H1 (cell line): Measurements from ENCODE around the gene DLX2. TPM values are rescaled to one million over a fixed set of nuclear protein-coding genes. Genes with fewer than 3 reads are reported as not detected.

Experiments used
- CTCF ChIA-PET: fragments of 300-600 bp; sonication (Branson Sonifier 250); formaldehyde crosslinking; loops from one replicate; lab custom pipeline; 2021; ENCODE audit not compliant: partially characterized antibody; lab: Charles Lee
- POLR2A ChIA-PET: fragments of 300-600 bp; sonication (Branson Sonifier 250); formaldehyde crosslinking; loops from one replicate; lab custom pipeline; 2021; ENCODE audit warnings: inconsistent platforms; ENCODE audit not compliant: partially characterized antibody; lab: Charles Lee
- DNase-seq, 2 experiments: peaks; one replicate each; pipeline versions ENCODE4 v3.0.0 to v3.0.0-alpha.2; 2010 to 2022; ENCODE audit warnings: low spot score in 2 of 2, low read depth in 1 of 2, mixed read lengths in 1 of 2
- FAIRE-seq: peaks from 2 replicates; lab custom pipeline; 2011; peaks lifted over from hg19 to GRCh38; lab: Jason Lieb, UNC
- H2AFZ ChIP-seq: 2 replicates; pipeline ENCODE4 v1.8.1; 2012; ENCODE audit warnings: low read length, inconsistent platforms
- H2AK5ac ChIP-seq: 2 replicates; pipeline ENCODE4 v1.6.1; 2013; ENCODE audit warnings: low read depth, low read length
- H2BK120ac ChIP-seq: replicated peaks from 2 replicates; pipeline ENCODE3; 2013; ENCODE audit warnings: low read depth, low read length, inconsistent platforms
- H2BK12ac ChIP-seq: 2 replicates; pipeline ENCODE4 v1.6.1; 2013; ENCODE audit warnings: low read depth, low read length
- H2BK15ac ChIP-seq: 2 replicates; pipeline ENCODE4 v1.6.1; 2013; ENCODE audit warnings: low read length
- H2BK20ac ChIP-seq: 2 replicates; pipeline ENCODE4 v1.6.1; 2013; ENCODE audit warnings: low read length
- H2BK5ac ChIP-seq: 2 replicates; pipeline ENCODE4 v1.6.1; 2013; ENCODE audit warnings: low read depth, low read length
- H3K14ac ChIP-seq: 2 replicates; pipeline ENCODE4 v1.6.1; 2013; ENCODE audit warnings: inconsistent platforms; ENCODE audit not compliant: insufficient read length
- H3K18ac ChIP-seq: 2 replicates; pipeline ENCODE4 v1.6.1; 2013; ENCODE audit warnings: low read length; ENCODE audit errors: extremely low read depth
- H3K23ac ChIP-seq: 2 replicates; pipeline ENCODE4 v1.6.1; 2013; ENCODE audit warnings: inconsistent platforms; ENCODE audit not compliant: insufficient read length
- H3K23me2 ChIP-seq: 2 replicates; pipeline ENCODE4 v1.6.1; 2013; ENCODE audit warnings: low read depth, low read length
- H3K27ac ChIP-seq: 2 replicates; pipeline ENCODE4 v1.6.1; 2011; ENCODE audit warnings: low read depth, low read length, inconsistent platforms
- H3K27me3 ChIP-seq, 4 experiments: replicated peaks in 1 of 4; 1 replicate in 1 of 4; 2 replicates in 3 of 4; pipeline versions ENCODE4 v1.6.1 to v1.8.1; 2011 to 2013; ENCODE audit warnings: low read length in 3 of 4, mild to moderate bottlenecking in 3 of 4, inconsistent platforms in 2 of 4, mixed read lengths in 2 of 4, moderate library complexity in 1 of 4; ENCODE audit not compliant: control insufficient read depth in 3 of 4, insufficient read depth in 3 of 4; ENCODE audit errors: extremely low read depth in 1 of 4
- H3K36me3 ChIP-seq, 4 experiments: 2 replicates each; pipeline versions ENCODE4 v1.6.1 to v1.8.1; 2011 to 2013; ENCODE audit warnings: mild to moderate bottlenecking in 4 of 4, low read length in 3 of 4, moderate library complexity in 2 of 4, control low read depth in 1 of 4, inconsistent platforms in 1 of 4; ENCODE audit not compliant: insufficient read depth in 4 of 4, control insufficient read depth in 2 of 4
- H3K4ac ChIP-seq: replicated peaks from 2 replicates; pipeline ENCODE3; 2013; ENCODE audit warnings: low read length, low read depth, mixed read lengths, inconsistent platforms; ENCODE audit not compliant: insufficient read length
- H3K4me1 ChIP-seq, 4 experiments: replicated peaks in 1 of 4; 1 replicate in 1 of 4; 2 replicates in 3 of 4; pipeline versions ENCODE4 v1.6.1 to v1.8.1; 2011 to 2013; ENCODE audit warnings: low read length in 3 of 4, inconsistent platforms in 2 of 4, mixed read lengths in 1 of 4; ENCODE audit not compliant: insufficient read depth in 4 of 4, control insufficient read depth in 3 of 4
- H3K4me2 ChIP-seq, 2 experiments: 2 replicates each; pipeline versions ENCODE4 v1.6.1 to v1.8.1; 2011 to 2013; ENCODE audit warnings: low read depth in 2 of 2, low read length in 2 of 2, control low read depth in 1 of 2, inconsistent platforms in 1 of 2, mild to moderate bottlenecking in 1 of 2; ENCODE audit not compliant: insufficient read depth in 1 of 2
- H3K4me3 ChIP-seq, 4 experiments: fragments of 200-600, 300-600 bp in 1 of 4; sonication (generic), shearing (Covaris generic), sonication (Bioruptor Twin) in 1 of 4; 2 replicates each; pipeline versions ENCODE4 v1.5.1 to v1.8.1; 2011 to 2016; ENCODE audit warnings: low read length in 4 of 4, low read depth in 3 of 4, control low read depth in 2 of 4, inconsistent platforms in 2 of 4, mild to moderate bottlenecking in 2 of 4, mixed read lengths in 1 of 4, moderate library complexity in 1 of 4; ENCODE audit not compliant: insufficient read depth in 2 of 4; ENCODE audit errors: extremely low read depth in 1 of 4
- H3K56ac ChIP-seq: replicated peaks from 2 replicates; pipeline ENCODE3; 2013; ENCODE audit warnings: low read depth, mild to moderate bottlenecking, mixed read lengths, low read length, inconsistent platforms; ENCODE audit not compliant: insufficient read length
- H3K79me1 ChIP-seq: 2 replicates; pipeline ENCODE4 v1.6.1; 2013; ENCODE audit warnings: low read depth, low read length, control low read depth
- H3K79me2 ChIP-seq, 2 experiments: 2 replicates each; pipeline versions ENCODE4 v1.6.1 to v1.8.1; 2012 to 2013; ENCODE audit warnings: low read length in 2 of 2, mild to moderate bottlenecking in 2 of 2, inconsistent platforms in 1 of 2; ENCODE audit not compliant: insufficient read depth in 2 of 2, control insufficient read depth in 1 of 2
- H3K9ac ChIP-seq, 4 experiments: replicated peaks in 1 of 4; 1 replicate in 1 of 4; 2 replicates in 3 of 4; pipeline versions ENCODE4 v1.6.1 to v1.8.1; 2011 to 2013; ENCODE audit warnings: low read depth in 3 of 4, low read length in 3 of 4, control low read depth in 2 of 4, mild to moderate bottlenecking in 2 of 4, moderate library complexity in 2 of 4, inconsistent platforms in 1 of 4; ENCODE audit errors: extremely low read depth in 1 of 4
- H3K9me3 ChIP-seq, 2 experiments: 2 replicates each; pipeline versions ENCODE4 v1.6.1 to v1.8.1; 2012 to 2013; ENCODE audit warnings: mild to moderate bottlenecking in 2 of 2, moderate library complexity in 2 of 2, control low read depth in 1 of 2, inconsistent platforms in 1 of 2, low read depth in 1 of 2, low read length in 1 of 2, mixed read lengths in 1 of 2; ENCODE audit not compliant: insufficient read depth in 2 of 2
- H4K20me1 ChIP-seq, 2 experiments: replicated peaks in 1 of 2; 2 replicates each; pipeline versions ENCODE3 to v1.8.1; 2011 to 2013; ENCODE audit warnings: inconsistent platforms in 2 of 2, low read length in 2 of 2, mild to moderate bottlenecking in 1 of 2; ENCODE audit not compliant: insufficient read depth in 2 of 2, control insufficient read depth in 1 of 2
- H4K5ac ChIP-seq: 2 replicates; pipeline ENCODE4 v1.6.1; 2013; ENCODE audit warnings: low read length, low read depth, mixed read lengths, inconsistent platforms; ENCODE audit not compliant: insufficient read length
- H4K8ac ChIP-seq: 2 replicates; pipeline ENCODE4 v1.8.0; 2013; ENCODE audit warnings: mild to moderate bottlenecking, moderate library complexity, low read length, inconsistent platforms; ENCODE audit not compliant: insufficient read depth; ENCODE audit errors: extremely low read depth
- H4K91ac ChIP-seq: replicated peaks from 2 replicates; pipeline ENCODE3; 2013; ENCODE audit warnings: low read length, mixed read lengths, inconsistent platforms; ENCODE audit not compliant: insufficient read length
- ASH2L ChIP-seq: fragments of 200-600, 300-600 bp; sonication (generic); IDR thresholded peaks from one replicate; pipeline ENCODE4 v1.7.1; 2017; ENCODE audit warnings: low read length
- CHD1 ChIP-seq: IDR thresholded peaks from 2 replicates; pipeline ENCODE4 v1.6.1; 2012; ENCODE audit warnings: low read depth, low read length, improper control_type of control experiment
- HDAC2 ChIP-seq, 2 experiments: fragments of 300-600 bp in 1 of 2; sonication (generic) in 1 of 2; IDR thresholded peaks; 2 replicates each; pipeline ENCODE4 v1.6.1; 2011 to 2012; ENCODE audit warnings: low read depth in 2 of 2, low read length in 2 of 2, mild to moderate bottlenecking in 2 of 2, moderate library complexity in 2 of 2, borderline replicate concordance in 1 of 2, inconsistent platforms in 1 of 2
- KDM1A ChIP-seq: fragments of 200-600, 300-600 bp; sonication (generic); IDR thresholded peaks from 2 replicates; pipeline ENCODE4 v1.7.1; 2016; ENCODE audit warnings: mild to moderate bottlenecking, low read length, borderline replicate concordance
- NANOG ChIP-seq: IDR thresholded peaks from 2 replicates; pipeline ENCODE4 v1.6.1; 2011; ENCODE audit warnings: low read length, low read depth, mild to moderate bottlenecking, inconsistent platforms; ENCODE audit not compliant: insufficient read depth, poor library complexity, severe bottlenecking
- POU5F1 ChIP-seq: IDR thresholded peaks from 2 replicates; pipeline ENCODE4 v1.6.1; 2011; ENCODE audit warnings: low read depth, mild to moderate bottlenecking, low read length, moderate library complexity
- SP1 ChIP-seq: IDR thresholded peaks from 2 replicates; pipeline ENCODE4 v1.6.1; 2011; ENCODE audit warnings: low read depth, low read length
- SP4 ChIP-seq: IDR thresholded peaks from 2 replicates; pipeline ENCODE4 v1.6.1; 2012; ENCODE audit warnings: low read length, inconsistent platforms
- TAF7 ChIP-seq: optimal IDR thresholded peaks from 2 replicates; pipeline ENCODE3; 2011; ENCODE audit warnings: low read depth, mild to moderate bottlenecking, inconsistent platforms, low read length, moderate library complexity, borderline replicate concordance
- WGBS, 2 experiments: shearing (Covaris generic) in 1 of 2; methylation state at CpG; one replicate each; pipeline versions ENCODE4 v1.1.6 to v1.1.7; 2013 to 2015; ENCODE audit warnings: low lambda C conversion rate in 2 of 2, mixed read lengths in 2 of 2, inconsistent platforms in 1 of 2, low coverage in 1 of 2, missing lambda C conversion rate in 1 of 2; ENCODE audit not compliant: insufficient replicate concordance in 2 of 2, insufficient coverage in 1 of 2, insufficient read length in 1 of 2; ENCODE audit errors: extremely low coverage in 1 of 2, missing lambda C conversion rate in 1 of 2; 5-methylcytosine and 5-hydroxymethylcytosine counted together
- polyA plus RNA-seq, 7 experiments: library from polyadenylated mRNA; depleted of rRNA in 3 of 7; stranded (reverse) in 5 of 7; unstranded in 2 of 7; fragments of >200 nt in 5 of 7; fragments of 200-250 nt in 2 of 7; gene quantifications; 1 replicate in 5 of 7; 2 replicates in 1 of 7; 4 replicates in 1 of 7; pipeline versions ENCODE4 v1.2.1 to v1.2.3, GENCODE V29; 2011 to 2013; ENCODE audit warnings: missing spikeins in 2 of 7, mixed read lengths in 2 of 7
- total RNA-seq: library from RNA; stranded (reverse); fragmentation: NEBNext Ultra II Directional; extraction: Animal tissue kit (Norgen Biotek cat#: 25700); gene quantifications from 2 replicates; pipeline ENCODE4 v1.2.1, GENCODE V29; 2021

DLX2 gene
- total and polyA plus RNA-seq, 2 of the 8 experiments (the other 6 are each of a cell fraction or from before 2014, with no cell fraction given): 0.45 TPM; not detected in 1

DNA sequence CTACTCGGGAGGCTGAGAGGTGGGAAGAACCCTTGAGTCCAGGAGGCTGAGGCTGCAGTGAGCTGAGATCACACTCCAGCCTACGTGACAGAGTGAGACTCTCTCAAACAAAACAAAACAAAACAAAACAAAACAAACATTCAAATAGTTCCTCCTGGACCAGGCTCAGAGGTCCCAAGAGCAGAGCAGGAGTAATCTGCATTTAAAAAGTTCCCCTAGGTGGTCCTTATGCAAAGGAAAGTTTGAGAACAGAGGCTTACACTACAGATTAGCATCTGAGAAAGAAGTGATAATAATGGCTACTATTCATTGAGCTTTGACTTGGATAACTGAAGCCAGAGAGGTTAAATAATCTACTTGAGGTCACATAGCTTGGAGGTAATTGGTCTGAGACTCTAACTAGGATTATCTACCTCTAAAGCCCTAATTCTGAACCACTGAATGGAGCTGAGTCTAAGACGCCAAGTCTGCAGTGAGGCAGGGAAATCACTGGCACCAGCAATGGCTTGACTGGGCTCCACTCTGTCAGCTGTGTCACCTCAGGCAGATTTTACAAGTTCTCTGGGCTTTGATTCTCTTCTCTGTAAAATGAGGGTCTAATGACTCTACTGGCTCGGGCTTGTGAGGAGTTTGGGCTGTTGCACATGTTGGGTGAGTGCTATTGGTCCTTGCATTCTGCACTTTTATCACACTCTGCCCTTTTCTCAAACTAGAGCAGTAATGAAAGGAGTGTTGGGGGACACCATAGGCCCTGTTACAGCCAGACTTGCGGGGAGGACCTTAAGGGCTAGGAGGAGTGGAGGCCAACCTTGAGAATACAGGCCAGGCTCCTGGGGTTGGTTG is 29.2 kb upstream of the DLX2 start:
- H4K8ac ChIP-seq: peak overlapping the region; percentile 22; the same call in 1 of the 2 replicates
- peak overlapping the region; percentile 37; the same call in 1 of the 2 replicates for H2BK5ac ChIP-seq
- H2BK12ac ChIP-seq: peak overlapping the region; percentile 77; the same call in 1 of the 2 replicates
- no peak overlapping the region for H3K56ac ChIP-seq
- peak overlapping the region; percentile 11; the same call in 1 of the 2 replicates for H3K18ac ChIP-seq
- WGBS, 2 experiments: 37% methylated on average over 5 of the region's 5 CpGs; no CpG with 5 or more reads in 1 of the 2 experiments
- no peak overlapping the region for H3K4me3 ChIP-seq
- no peak overlapping the region for H2BK20ac ChIP-seq
- POLR2A ChIA-PET: interaction anchor here (0.8 kb wide), 1 partner anchor 39 kb away, joined by 3 read pairs; no protein-coding TSS in a partner anchor
- H3K4me2 ChIP-seq: peak overlapping the region; percentile 5 to 39; a peak in 2 of 4 replicates
- peaks cover 0 to 15% (median 9%) of the 10 kb centered on the region in 4 experiments; a peak in 5 of 7 replicates for H3K4me1 ChIP-seq
- H4K20me1 ChIP-seq: no peaks in the 10 kb centered on the region
- peak overlapping the region; percentile 70 for H4K91ac ChIP-seq
- no peaks in the 10 kb centered on the region; a peak in 2 of 7 replicates for H3K27me3 ChIP-seq
- no peak overlapping the region for H4K5ac ChIP-seq
- FAIRE-seq (peak; percentile 97), DNase-seq (peak in 1 of 2 experiments; percentile 63)
- H2BK15ac ChIP-seq: no peak overlapping the region
- H3K23me2 ChIP-seq: no peaks in the 10 kb centered on the region
- H3K9ac ChIP-seq: no peak overlapping the region
- no peaks in the 10 kb centered on the region for H3K36me3 ChIP-seq
- H3K9me3 ChIP-seq: no peaks in the 10 kb centered on the region
- 0 out of 2 replicates have a peak overlapping the region, but pooled peaks have one; percentile 6 for H3K27ac ChIP-seq
- no peak overlapping the region for H2BK120ac ChIP-seq
- H3K4ac ChIP-seq: no peak overlapping the region
- H3K79me1 ChIP-seq: no peaks in the 10 kb centered on the region
- no peak overlapping the region for H3K14ac ChIP-seq
- no peaks in the 10 kb centered on the region for H3K79me2 ChIP-seq
- CTCF ChIA-PET: interaction anchor here (0.6 to 2.3 kb wide), 5 partner anchors 26 to 543 kb away, joined by 3 to 9 read pairs (median 3); no protein-coding TSS in a partner anchor
- H2AK5ac ChIP-seq: no peak overlapping the region
- no peak overlapping the region for H3K23ac ChIP-seq
- H2AFZ ChIP-seq: no peak overlapping the region
- peak; percentile 44 for TF ChIP-seq NANOG
- TF ChIP-seq TAF7: no peak
- TF ChIP-seq CHD1: no peak
- TF ChIP-seq HDAC2 (IDR thresholded peaks at IDR 0.05; ENCODE audit: borderline replicate concordance in 1 of 2, low read depth in 2 of 2, low read length in 2 of 2): peak; percentile 12 to 91; a peak in 1 of 4 replicates
- 0 out of 2 replicates have a peak, but pooled peaks have one; percentile 27 for TF ChIP-seq POU5F1
- TF ChIP-seq SP4: 0 out of 2 replicates have a peak, but pooled peaks have one; percentile 44
- TF ChIP-seq SP1: peak; percentile 56; the same call in 1 of the 2 replicates
- TF ChIP-seq ASH2L: peak; percentile 13
- TF ChIP-seq KDM1A: peak; percentile 84
